H1 (cell line): ENCODE results near the gene ASPG. TPM values are rescaled to one million over a fixed set of nuclear protein-coding genes. Genes with fewer than 3 reads are reported as not detected.

Experiments used
- CTCF ChIA-PET: fragments of 300-600 bp; sonication (Branson Sonifier 250); formaldehyde crosslinking; loops from one replicate; lab custom pipeline; 2021; ENCODE audit not compliant: partially characterized antibody; lab: Charles Lee
- POLR2A ChIA-PET: fragments of 300-600 bp; sonication (Branson Sonifier 250); formaldehyde crosslinking; loops from one replicate; lab custom pipeline; 2021; ENCODE audit warnings: inconsistent platforms; ENCODE audit not compliant: partially characterized antibody; lab: Charles Lee
- DNase-seq, 2 experiments: peaks; one replicate each; pipeline versions ENCODE4 v3.0.0 to v3.0.0-alpha.2; 2010 to 2022; ENCODE audit warnings: low spot score in 2 of 2, low read depth in 1 of 2, mixed read lengths in 1 of 2
- FAIRE-seq: peaks from 2 replicates; lab custom pipeline; 2011; peaks lifted over from hg19 to GRCh38; lab: Jason Lieb, UNC
- H2AFZ ChIP-seq: 2 replicates; pipeline ENCODE4 v1.8.1; 2012; ENCODE audit warnings: low read length, inconsistent platforms
- H2AK5ac ChIP-seq: 2 replicates; pipeline ENCODE4 v1.6.1; 2013; ENCODE audit warnings: low read depth, low read length
- H2BK120ac ChIP-seq: replicated peaks from 2 replicates; pipeline ENCODE3; 2013; ENCODE audit warnings: low read depth, low read length, inconsistent platforms
- H2BK12ac ChIP-seq: 2 replicates; pipeline ENCODE4 v1.6.1; 2013; ENCODE audit warnings: low read depth, low read length
- H2BK15ac ChIP-seq: 2 replicates; pipeline ENCODE4 v1.6.1; 2013; ENCODE audit warnings: low read length
- H2BK20ac ChIP-seq: 2 replicates; pipeline ENCODE4 v1.6.1; 2013; ENCODE audit warnings: low read length
- H2BK5ac ChIP-seq: 2 replicates; pipeline ENCODE4 v1.6.1; 2013; ENCODE audit warnings: low read depth, low read length
- H3K14ac ChIP-seq: 2 replicates; pipeline ENCODE4 v1.6.1; 2013; ENCODE audit warnings: inconsistent platforms; ENCODE audit not compliant: insufficient read length
- H3K18ac ChIP-seq: 2 replicates; pipeline ENCODE4 v1.6.1; 2013; ENCODE audit warnings: low read length; ENCODE audit errors: extremely low read depth
- H3K23ac ChIP-seq: 2 replicates; pipeline ENCODE4 v1.6.1; 2013; ENCODE audit warnings: inconsistent platforms; ENCODE audit not compliant: insufficient read length
- H3K23me2 ChIP-seq: 2 replicates; pipeline ENCODE4 v1.6.1; 2013; ENCODE audit warnings: low read depth, low read length
- H3K27ac ChIP-seq: 2 replicates; pipeline ENCODE4 v1.6.1; 2011; ENCODE audit warnings: low read depth, low read length, inconsistent platforms
- H3K27me3 ChIP-seq, 4 experiments: replicated peaks in 1 of 4; 1 replicate in 1 of 4; 2 replicates in 3 of 4; pipeline versions ENCODE4 v1.6.1 to v1.8.1; 2011 to 2013; ENCODE audit warnings: low read length in 3 of 4, mild to moderate bottlenecking in 3 of 4, inconsistent platforms in 2 of 4, mixed read lengths in 2 of 4, moderate library complexity in 1 of 4; ENCODE audit not compliant: control insufficient read depth in 3 of 4, insufficient read depth in 3 of 4; ENCODE audit errors: extremely low read depth in 1 of 4
- H3K36me3 ChIP-seq, 4 experiments: 2 replicates each; pipeline versions ENCODE4 v1.6.1 to v1.8.1; 2011 to 2013; ENCODE audit warnings: mild to moderate bottlenecking in 4 of 4, low read length in 3 of 4, moderate library complexity in 2 of 4, control low read depth in 1 of 4, inconsistent platforms in 1 of 4; ENCODE audit not compliant: insufficient read depth in 4 of 4, control insufficient read depth in 2 of 4
- H3K4ac ChIP-seq: replicated peaks from 2 replicates; pipeline ENCODE3; 2013; ENCODE audit warnings: low read length, low read depth, mixed read lengths, inconsistent platforms; ENCODE audit not compliant: insufficient read length
- H3K4me1 ChIP-seq, 4 experiments: replicated peaks in 1 of 4; 1 replicate in 1 of 4; 2 replicates in 3 of 4; pipeline versions ENCODE4 v1.6.1 to v1.8.1; 2011 to 2013; ENCODE audit warnings: low read length in 3 of 4, inconsistent platforms in 2 of 4, mixed read lengths in 1 of 4; ENCODE audit not compliant: insufficient read depth in 4 of 4, control insufficient read depth in 3 of 4
- H3K4me2 ChIP-seq, 2 experiments: 2 replicates each; pipeline versions ENCODE4 v1.6.1 to v1.8.1; 2011 to 2013; ENCODE audit warnings: low read depth in 2 of 2, low read length in 2 of 2, control low read depth in 1 of 2, inconsistent platforms in 1 of 2, mild to moderate bottlenecking in 1 of 2; ENCODE audit not compliant: insufficient read depth in 1 of 2
- H3K4me3 ChIP-seq, 4 experiments: fragments of 200-600, 300-600 bp in 1 of 4; sonication (generic), shearing (Covaris generic), sonication (Bioruptor Twin) in 1 of 4; 2 replicates each; pipeline versions ENCODE4 v1.5.1 to v1.8.1; 2011 to 2016; ENCODE audit warnings: low read length in 4 of 4, low read depth in 3 of 4, control low read depth in 2 of 4, inconsistent platforms in 2 of 4, mild to moderate bottlenecking in 2 of 4, mixed read lengths in 1 of 4, moderate library complexity in 1 of 4; ENCODE audit not compliant: insufficient read depth in 2 of 4; ENCODE audit errors: extremely low read depth in 1 of 4
- H3K56ac ChIP-seq: replicated peaks from 2 replicates; pipeline ENCODE3; 2013; ENCODE audit warnings: low read depth, mild to moderate bottlenecking, mixed read lengths, low read length, inconsistent platforms; ENCODE audit not compliant: insufficient read length
- H3K79me1 ChIP-seq: 2 replicates; pipeline ENCODE4 v1.6.1; 2013; ENCODE audit warnings: low read depth, low read length, control low read depth
- H3K79me2 ChIP-seq, 2 experiments: 2 replicates each; pipeline versions ENCODE4 v1.6.1 to v1.8.1; 2012 to 2013; ENCODE audit warnings: low read length in 2 of 2, mild to moderate bottlenecking in 2 of 2, inconsistent platforms in 1 of 2; ENCODE audit not compliant: insufficient read depth in 2 of 2, control insufficient read depth in 1 of 2
- H3K9ac ChIP-seq, 4 experiments: replicated peaks in 1 of 4; 1 replicate in 1 of 4; 2 replicates in 3 of 4; pipeline versions ENCODE4 v1.6.1 to v1.8.1; 2011 to 2013; ENCODE audit warnings: low read depth in 3 of 4, low read length in 3 of 4, control low read depth in 2 of 4, mild to moderate bottlenecking in 2 of 4, moderate library complexity in 2 of 4, inconsistent platforms in 1 of 4; ENCODE audit errors: extremely low read depth in 1 of 4
- H3K9me3 ChIP-seq, 2 experiments: 2 replicates each; pipeline versions ENCODE4 v1.6.1 to v1.8.1; 2012 to 2013; ENCODE audit warnings: mild to moderate bottlenecking in 2 of 2, moderate library complexity in 2 of 2, control low read depth in 1 of 2, inconsistent platforms in 1 of 2, low read depth in 1 of 2, low read length in 1 of 2, mixed read lengths in 1 of 2; ENCODE audit not compliant: insufficient read depth in 2 of 2
- H4K20me1 ChIP-seq, 2 experiments: replicated peaks in 1 of 2; 2 replicates each; pipeline versions ENCODE3 to v1.8.1; 2011 to 2013; ENCODE audit warnings: inconsistent platforms in 2 of 2, low read length in 2 of 2, mild to moderate bottlenecking in 1 of 2; ENCODE audit not compliant: insufficient read depth in 2 of 2, control insufficient read depth in 1 of 2
- H4K5ac ChIP-seq: 2 replicates; pipeline ENCODE4 v1.6.1; 2013; ENCODE audit warnings: low read length, low read depth, mixed read lengths, inconsistent platforms; ENCODE audit not compliant: insufficient read length
- H4K8ac ChIP-seq: 2 replicates; pipeline ENCODE4 v1.8.0; 2013; ENCODE audit warnings: mild to moderate bottlenecking, moderate library complexity, low read length, inconsistent platforms; ENCODE audit not compliant: insufficient read depth; ENCODE audit errors: extremely low read depth
- H4K91ac ChIP-seq: replicated peaks from 2 replicates; pipeline ENCODE3; 2013; ENCODE audit warnings: low read length, mixed read lengths, inconsistent platforms; ENCODE audit not compliant: insufficient read length
- ASH2L ChIP-seq: fragments of 200-600, 300-600 bp; sonication (generic); IDR thresholded peaks from one replicate; pipeline ENCODE4 v1.7.1; 2017; ENCODE audit warnings: low read length
- CHD2 ChIP-seq: IDR thresholded peaks from 2 replicates; pipeline ENCODE4 v1.6.1; 2012; ENCODE audit warnings: low read length, improper control_type of control experiment
- CREB1 ChIP-seq: IDR thresholded peaks from 2 replicates; pipeline ENCODE4 v1.6.1; 2012; ENCODE audit warnings: inconsistent platforms
- GTF2F1 ChIP-seq: IDR thresholded peaks from 2 replicates; pipeline ENCODE4 v1.6.1; 2012; ENCODE audit warnings: low read depth, low read length, improper control_type of control experiment, borderline replicate concordance
- NANOG ChIP-seq: IDR thresholded peaks from 2 replicates; pipeline ENCODE4 v1.6.1; 2011; ENCODE audit warnings: low read length, low read depth, mild to moderate bottlenecking, inconsistent platforms; ENCODE audit not compliant: insufficient read depth, poor library complexity, severe bottlenecking
- POU5F1 ChIP-seq: IDR thresholded peaks from 2 replicates; pipeline ENCODE4 v1.6.1; 2011; ENCODE audit warnings: low read depth, mild to moderate bottlenecking, low read length, moderate library complexity
- RFX5 ChIP-seq: IDR thresholded peaks from 2 replicates; pipeline ENCODE4 v1.6.1; 2011; ENCODE audit warnings: low read depth, low read length, improper control_type of control experiment, borderline replicate concordance
- SAP30 ChIP-seq: fragments of 300-600 bp; sonication (generic); IDR thresholded peaks from 2 replicates; pipeline ENCODE4 v1.7.1; 2012; ENCODE audit warnings: low read length, moderate library complexity, mild to moderate bottlenecking, inconsistent platforms; ENCODE audit not compliant: insufficient read depth, insufficient replicate concordance
- SIX5 ChIP-seq: IDR thresholded peaks from 2 replicates; pipeline ENCODE4 v1.6.1; 2011; ENCODE audit warnings: mild to moderate bottlenecking, low read depth, low read length
- SP2 ChIP-seq: IDR thresholded peaks from 2 replicates; pipeline ENCODE4 v1.6.1; 2012; ENCODE audit warnings: mild to moderate bottlenecking, low read length, inconsistent platforms
- SRF ChIP-seq: IDR thresholded peaks from 2 replicates; pipeline ENCODE4 v1.6.1; 2011; ENCODE audit warnings: mild to moderate bottlenecking, low read depth, low read length, moderate library complexity
- TAF7 ChIP-seq: optimal IDR thresholded peaks from 2 replicates; pipeline ENCODE3; 2011; ENCODE audit warnings: low read depth, mild to moderate bottlenecking, inconsistent platforms, low read length, moderate library complexity, borderline replicate concordance
- USF2 ChIP-seq: IDR thresholded peaks from 2 replicates; pipeline ENCODE4 v1.6.1; 2011; ENCODE audit warnings: low read length, improper control_type of control experiment
- YY1 ChIP-seq: IDR thresholded peaks from 2 replicates; pipeline ENCODE4 v1.6.1; 2011; ENCODE audit warnings: low read depth, mild to moderate bottlenecking, low read length
- WGBS, 2 experiments: shearing (Covaris generic) in 1 of 2; methylation state at CpG; one replicate each; pipeline versions ENCODE4 v1.1.6 to v1.1.7; 2013 to 2015; ENCODE audit warnings: low lambda C conversion rate in 2 of 2, mixed read lengths in 2 of 2, inconsistent platforms in 1 of 2, low coverage in 1 of 2, missing lambda C conversion rate in 1 of 2; ENCODE audit not compliant: insufficient replicate concordance in 2 of 2, insufficient coverage in 1 of 2, insufficient read length in 1 of 2; ENCODE audit errors: extremely low coverage in 1 of 2, missing lambda C conversion rate in 1 of 2; 5-methylcytosine and 5-hydroxymethylcytosine counted together
- polyA plus RNA-seq, 7 experiments: library from polyadenylated mRNA; depleted of rRNA in 3 of 7; stranded (reverse) in 5 of 7; unstranded in 2 of 7; fragments of >200 nt in 5 of 7; fragments of 200-250 nt in 2 of 7; gene quantifications; 1 replicate in 5 of 7; 2 replicates in 1 of 7; 4 replicates in 1 of 7; pipeline versions ENCODE4 v1.2.1 to v1.2.3, GENCODE V29; 2011 to 2013; ENCODE audit warnings: missing spikeins in 2 of 7, mixed read lengths in 2 of 7
- total RNA-seq: library from RNA; stranded (reverse); fragmentation: NEBNext Ultra II Directional; extraction: Animal tissue kit (Norgen Biotek cat#: 25700); gene quantifications from 2 replicates; pipeline ENCODE4 v1.2.1, GENCODE V29; 2021

ASPG gene
- total and polyA plus RNA-seq, 2 of the 8 experiments (the other 6 are each of a cell fraction or from before 2014, with no cell fraction given) = 0.34 to 0.59 TPM

GRCh38 chr14:104037903-104038302 lies 47.6 kb upstream of the ASPG start:
- no peaks in the 10 kb centered on the region for H3K79me1 ChIP-seq
- no peak overlapping the region for H2BK120ac ChIP-seq
- no peak overlapping the region for H3K4ac ChIP-seq
- no peaks in the 10 kb centered on the region for H3K27me3 ChIP-seq
- H4K20me1 ChIP-seq = no peaks in the 10 kb centered on the region
- no peak overlapping the region for H2BK20ac ChIP-seq
- no peaks in the 10 kb centered on the region for H3K9me3 ChIP-seq
- no peak overlapping the region for H4K8ac ChIP-seq
- H2BK15ac ChIP-seq = no peak overlapping the region
- no peak overlapping the region for H3K4me3 ChIP-seq
- ChIA-PET CTCF (interaction anchor here (1.0 to 1.7 kb wide), 3 partner anchors 9 to 228 kb away, joined by 3 read pairs; no protein-coding TSS in a partner anchor), POLR2A (no interaction called here)
- no peak overlapping the region for H3K23ac ChIP-seq
- no peak overlapping the region for H3K56ac ChIP-seq
- no peak overlapping the region; the same call in 1 of the 2 replicates for H2AFZ ChIP-seq
- H3K18ac ChIP-seq = no peak overlapping the region
- H3K4me2 ChIP-seq = no peak overlapping the region
- WGBS, 2 experiments = 83% methylated on average over 3 of the region's 3 CpGs; no CpG with 5 or more reads in 1 of the 2 experiments
- FAIRE-seq (no peak), DNase-seq (no peak)
- H3K79me2 ChIP-seq = no peaks in the 10 kb centered on the region
- H4K5ac ChIP-seq = no peak overlapping the region
- H3K14ac ChIP-seq = no peak overlapping the region
- H2BK5ac ChIP-seq = no peak overlapping the region
- H3K27ac ChIP-seq = no peak overlapping the region
- H2AK5ac ChIP-seq = no peak overlapping the region
- H3K36me3 ChIP-seq = no peaks in the 10 kb centered on the region
- H3K4me1 ChIP-seq = peaks cover 0 to 2% (median 0%) of the 10 kb centered on the region in 4 experiments; a peak in 2 of 7 replicates
- no peaks in the 10 kb centered on the region for H3K23me2 ChIP-seq
- no peak overlapping the region for H4K91ac ChIP-seq
- no peak overlapping the region for H2BK12ac ChIP-seq
- H3K9ac ChIP-seq = no peak overlapping the region
- TF ChIP-seq RFX5 = no peak
- no peak for TF ChIP-seq SIX5
- TF ChIP-seq YY1 = no peak
- no peak for TF ChIP-seq NANOG
- TF ChIP-seq USF2 = no peak
- no peak for TF ChIP-seq SP2
- no peak for TF ChIP-seq TAF7
- TF ChIP-seq POU5F1 = no peak
- TF ChIP-seq GTF2F1 = no peak
- no peak for TF ChIP-seq SRF
- no peak for TF ChIP-seq CHD2
- TF ChIP-seq SAP30 = no peak
- no peak for TF ChIP-seq CREB1
- TF ChIP-seq ASH2L = no peak
